Measurements from ENCODE around the gene SLC44A3.

- TF ChIP-seq CTCF (IDR thresholded peaks at IDR 0.05 in 8 of 11, conservative IDR thresholded peaks at IDR 0.05 in 3 of 11) (no peak), POLR2A (IDR thresholded peaks at IDR 0.05) (no peak)
Measured at GRCh38 chr1:94883691-94884090, 63.5 kb downstream of the SLC44A3 start.

Data from spleen (tissue), 7 donors.